K562 treated with DMSO at 1 percent for 24 hours (cell line): ENCODE results near the gene RGS8. TPM values are rescaled to one million over a fixed set of nuclear protein-coding genes. Genes with fewer than 3 reads are reported as not detected.

Source experiments
- total RNA-seq: library from RNA; unstranded; fragments of 300-600 nt; gene quantifications from 2 replicates; pipeline ENCODE4 v1.2.3, GENCODE V29; 2022; ENCODE audit warnings: low read depth; ENCODE audit not compliant: insufficient read depth

Gene RGS8, protein sequence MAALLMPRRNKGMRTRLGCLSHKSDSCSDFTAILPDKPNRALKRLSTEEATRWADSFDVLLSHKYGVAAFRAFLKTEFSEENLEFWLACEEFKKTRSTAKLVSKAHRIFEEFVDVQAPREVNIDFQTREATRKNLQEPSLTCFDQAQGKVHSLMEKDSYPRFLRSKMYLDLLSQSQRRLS
- not detected in 2 replicates for total RNA-seq

DNA sequence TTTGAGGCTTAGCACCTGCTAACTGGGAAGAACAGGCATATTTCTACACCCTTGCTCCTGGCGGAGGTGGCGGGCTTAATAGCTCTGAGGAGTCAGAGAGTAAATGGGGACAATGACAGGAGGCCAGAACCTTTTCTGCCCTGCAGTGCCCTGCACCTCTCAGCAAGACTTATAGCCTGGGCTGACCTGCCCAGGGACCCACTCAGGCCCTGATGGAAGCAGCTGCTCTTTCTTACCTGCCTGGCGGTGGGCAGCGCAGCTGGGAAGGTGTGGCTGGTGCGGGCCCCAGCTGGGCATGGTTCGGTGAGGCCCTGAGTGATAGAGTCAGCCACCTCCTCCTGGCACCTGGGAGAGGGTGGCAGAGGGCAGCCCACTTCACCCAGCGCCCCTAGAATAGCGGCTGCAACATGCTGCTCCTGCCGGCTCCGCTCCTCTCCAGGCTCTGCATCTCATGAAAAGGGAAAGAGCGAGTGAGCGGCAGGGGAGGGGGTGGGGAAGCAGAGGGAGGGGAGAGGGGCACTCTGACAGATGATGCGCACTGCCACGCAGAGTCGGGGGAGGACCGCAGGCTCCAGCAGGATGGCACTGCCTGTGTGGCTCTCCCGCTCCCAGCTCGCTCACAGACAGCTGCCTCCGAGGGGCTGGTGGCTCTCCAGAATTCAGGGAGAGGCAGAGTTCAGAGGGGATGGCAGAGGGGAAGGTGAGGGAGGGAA is at the start of gene RGS8:
TSS of gene RGS8 (minus strand) at position 472 of the 713 bp plus-strand sequence. CDS start 14,938 bp downstream, outside the sequence.

Other genes starting within 250 kb of the RGS8 start
- not detected in 2 replicates for gene RGSL1, start 234.4 kb downstream of the RGS8 start, total RNA-seq
- 8.9 and 12.0 TPM in 2 replicates for gene RNASEL, start 95.3 kb downstream of the RGS8 start, total RNA-seq
- 1.7 and 2.0 TPM in 2 replicates for gene RGS16, start 80.2 kb downstream of the RGS8 start, total RNA-seq
- gene NPL, start 105.2 kb upstream of the RGS8 start, total RNA-seq: 29.4 and 29.6 TPM in 2 replicates
- gene DHX9, start 154.8 kb upstream of the RGS8 start, total RNA-seq: 111 and 118 TPM in 2 replicates